A549 (cell line): ENCODE measurements around the gene COMMD4. TPM values are rescaled to one million over a fixed set of nuclear protein-coding genes. Genes with fewer than 3 reads are reported as not detected.
"Not testable (repeated sequence)": the region's sequence is repeated elsewhere in the genome, so short reads cannot be mapped to it uniquely, and the experiment has no call there.

Experiments
- ATAC-seq, 2 experiments: fragments of 200-7000 bp in 1 of 2; fragments of >200 bp in 1 of 2; cut with Nextera tagmentation in 1 of 2; cut with Tn5 transposase in 1 of 2; 3 replicates each; pipeline versions ENCODE4 v1.8.0 to v1.9.1; 2018 to 2020; ENCODE audit warnings: mild to moderate bottlenecking in 1 of 2, moderate library complexity in 1 of 2
- CTCF ChIA-PET: fragments of 300-600 bp; sonication (Branson Sonifier 250); formaldehyde crosslinking; extraction: SDS; loops from one replicate; lab custom pipeline; 2021; ENCODE audit warnings: antibody characterized with exemption, inconsistent platforms; lab: Yijun Ruan, JAX
- POLR2A ChIA-PET: fragments of 350-600 bp; formaldehyde crosslinking; extraction: SDS; loops from one replicate; lab custom pipeline; 2021; ENCODE audit warnings: antibody characterized with exemption, inconsistent platforms; lab: Yijun Ruan, JAX
- DNase-seq, 2 experiments: peaks; one replicate each; pipeline versions ENCODE4 v3.0.0 to v3.0.0-alpha.2; 2011 to 2016; ENCODE audit warnings: low read depth in 1 of 2, low spot score in 1 of 2
- FAIRE-seq: peaks from 2 replicates; lab custom pipeline; 2011; peaks lifted over from hg19 to GRCh38; lab: Jason Lieb, UNC
- H3K27ac ChIP-seq, 2 experiments: fragments of >200 bp; sonication (Bioruptor Twin); formaldehyde crosslinking; 3 replicates each; pipeline ENCODE4 v1.5.1; 2016 to 2017
- H3K4me1 ChIP-seq: fragments of >200 bp; sonication (Bioruptor Twin); formaldehyde crosslinking; 3 replicates; pipeline ENCODE4 v1.6.1; 2016
- H3K4me2 ChIP-seq: fragments of >200 bp; sonication (Bioruptor Twin); formaldehyde crosslinking; 3 replicates; pipeline ENCODE4 v1.6.1; 2016
- H3K4me3 ChIP-seq: fragments of >200 bp; sonication (Bioruptor Twin); formaldehyde crosslinking; 3 replicates; pipeline ENCODE4 v1.5.1; 2016
- H3K9me3 ChIP-seq: fragments of >200 bp; sonication (Bioruptor Twin); formaldehyde crosslinking; 3 replicates; pipeline ENCODE4 v1.6.1; 2016
- CBX2 ChIP-seq: fragments of 200-600 bp; sonication (generic); IDR thresholded peaks from 2 replicates; pipeline ENCODE4 v1.6.1; 2016; ENCODE audit warnings: low read depth, mild to moderate bottlenecking, borderline replicate concordance
- EHF ChIP-seq: fragments of 250-450 bp; sonication (Bioruptor Pico); IDR thresholded peaks from 2 replicates; pipeline ENCODE4 v1.5.0; 2020; ENCODE audit warnings: mild to moderate bottlenecking
- EHMT2 ChIP-seq: fragments of 200-600 bp; sonication (generic); IDR thresholded peaks from 2 replicates; pipeline ENCODE4 v1.6.1; 2016; ENCODE audit warnings: antibody characterized with exemption, low read depth, mild to moderate bottlenecking, moderate library complexity
- FOSL2 ChIP-seq, 2 experiments: fragments of 450-650 bp in 1 of 2; fragments of >200 bp in 1 of 2; sonication (Bioruptor Twin) in 1 of 2; formaldehyde crosslinking; IDR thresholded peaks; 2 replicates each; pipeline versions ENCODE4 v1.5.0 to v1.6.1; 2016 to 2020; ENCODE audit warnings: mild to moderate bottlenecking in 1 of 2, moderate library complexity in 1 of 2
- FOXS1 ChIP-seq: fragments of 250-450 bp; sonication (Bioruptor Pico); IDR thresholded peaks from 2 replicates; pipeline ENCODE4 v1.5.0; 2020; ENCODE audit warnings: mild to moderate bottlenecking, moderate library complexity
- HOXB5 ChIP-seq: fragments of 250-450 bp; sonication (Bioruptor Pico); IDR thresholded peaks from 2 replicates; pipeline ENCODE4 v1.5.0; 2020; ENCODE audit warnings: mild to moderate bottlenecking, moderate library complexity
- PHF8 ChIP-seq: fragments of 200-600 bp; sonication (generic); IDR thresholded peaks from 2 replicates; pipeline ENCODE4 v1.6.1; 2016; ENCODE audit warnings: low read depth, mild to moderate bottlenecking, antibody characterized with exemption, moderate library complexity, borderline replicate concordance
- TP53 ChIP-seq: fragments of 250-450 bp; sonication (Bioruptor Pico); IDR thresholded peaks from 2 replicates; pipeline ENCODE4 v1.5.0; 2021; ENCODE audit warnings: mild to moderate bottlenecking, moderate library complexity
- ZFP36 ChIP-seq: fragments of 450-650 bp; IDR thresholded peaks from 2 replicates; pipeline ENCODE4 v1.6.1; 2014; ENCODE audit warnings: borderline replicate concordance; ENCODE audit not compliant: partially characterized antibody
- WGBS: methylation state at CpG from one replicate; pipeline ENCODE4 v1.1.6; 2017; ENCODE audit errors: missing lambda C conversion rate; 5-methylcytosine and 5-hydroxymethylcytosine counted together
- polyA plus RNA-seq, 4 experiments: library from polyadenylated mRNA; depleted of rRNA in 3 of 4; stranded (reverse); fragments of >200 nt; fragmentation: RNase III in 1 of 4; extraction: RNeasy Plus Mini Kit Qiagen cat#74134 plus additional on column Dnase treatment in 1 of 4; gene quantifications; 2 replicates in 3 of 4; 3 replicates in 1 of 4; pipeline ENCODE4 v1.2.3, GENCODE V29; 2011 to 2017
- TF ChIP-seq, protein P1 (sequence below): fragments of >200 bp; sonication (Bioruptor Twin); formaldehyde crosslinking; IDR thresholded peaks from 3 replicates; pipeline ENCODE4 v1.6.1; 2016
- TF ChIP-seq, protein P2 (sequence below): fragments of 250-450 bp; sonication (Bioruptor Pico); IDR thresholded peaks from 2 replicates; pipeline ENCODE4 v1.5.0; 2020; ENCODE audit warnings: low read depth, mild to moderate bottlenecking, moderate library complexity

COMMD4 gene
- polyA plus RNA-seq, 2 of the 4 experiments (the other 2 are of a cell fraction) = 88.0 to 220 TPM

DNA sequence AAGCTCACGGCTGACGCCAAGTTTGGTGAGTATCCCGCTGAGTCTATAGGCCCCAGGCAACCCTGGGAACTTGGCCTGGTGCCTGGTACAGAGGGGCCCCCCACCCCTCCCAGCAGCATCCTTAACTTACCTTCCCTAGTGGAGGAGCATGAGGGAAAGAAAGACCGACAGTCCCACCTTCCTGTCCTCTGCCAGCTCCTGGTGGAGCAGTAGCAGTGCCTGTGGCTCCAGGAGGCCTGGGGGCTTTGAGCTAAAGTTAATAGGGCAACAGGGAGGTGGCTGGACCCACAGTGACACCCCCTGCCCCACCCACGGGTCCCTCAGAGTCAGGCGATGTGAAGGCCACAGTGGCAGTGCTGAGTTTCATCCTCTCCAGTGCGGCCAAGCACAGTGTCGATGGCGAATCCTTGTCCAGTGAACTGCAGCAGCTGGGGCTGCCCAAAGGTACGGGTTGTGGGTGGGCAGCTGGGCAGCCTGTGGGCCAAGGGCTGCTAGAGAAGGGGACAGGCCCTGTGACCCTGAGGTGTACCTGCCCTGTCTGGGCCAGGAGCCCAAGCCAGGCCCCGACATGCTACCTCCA, 2.9 kb downstream of the COMMD4 start:
- Histone ChIP-seq H3K27ac (no peak overlapping the region), H3K4me2 (no peak overlapping the region), H3K4me1 (peaks cover 11% of the 10 kb centered on the region; the same call in 2 of the 3 replicates), H3K9me3 (no peaks in the 10 kb centered on the region), H3K4me3 (no peak overlapping the region)
- ChIA-PET CTCF (interaction anchor here (0.8 to 1.3 kb wide), 2 partner anchors 31 to 301 kb away, joined by 3 read pairs; partner anchors contain the start of gene IMP3), POLR2A (no interaction called here)
- no peak for ATAC-seq
- 89% methylated on average over 11 of the region's 11 CpGs for WGBS
- no peak for FAIRE-seq
- DNase-seq = no peak
- TF ChIP-seq FOXS1 = no peak

GRCh38 chr15:75339531-75340240, 3.8 kb downstream of the COMMD4 start:
- no peak overlapping the region for H3K27ac ChIP-seq
- ATAC-seq (no peak), FAIRE-seq (no peak), DNase-seq (no peak)
- no peak overlapping the region for H3K4me3 ChIP-seq
- peaks cover 11% of the 10 kb centered on the region; the same call in 2 of the 3 replicates for H3K4me1 ChIP-seq
- no peak overlapping the region for H3K4me2 ChIP-seq
- ChIA-PET POLR2A (interaction anchor here (1.1 kb wide), 1 partner anchor 8 kb away, joined by 3 read pairs; no protein-coding TSS in a partner anchor), CTCF (interaction anchor here (0.7 to 1.6 kb wide), 5 partner anchors 9 to 301 kb away, joined by 3 to 10 read pairs (median 3); partner anchors contain the start of gene IMP3)
- TF ChIP-seq EHMT2 (no peak), FOSL2 (IDR thresholded peaks at IDR 0.05) (no peak), FOSL2 (CRISPR knock-in tag; IDR thresholded peaks at IDR 0.05) (no peak), CBX2 (no peak)
- H3K9me3 ChIP-seq = no peaks in the 10 kb centered on the region
- WGBS = 95% methylated on average over 12 of the region's 13 CpGs

DNA sequence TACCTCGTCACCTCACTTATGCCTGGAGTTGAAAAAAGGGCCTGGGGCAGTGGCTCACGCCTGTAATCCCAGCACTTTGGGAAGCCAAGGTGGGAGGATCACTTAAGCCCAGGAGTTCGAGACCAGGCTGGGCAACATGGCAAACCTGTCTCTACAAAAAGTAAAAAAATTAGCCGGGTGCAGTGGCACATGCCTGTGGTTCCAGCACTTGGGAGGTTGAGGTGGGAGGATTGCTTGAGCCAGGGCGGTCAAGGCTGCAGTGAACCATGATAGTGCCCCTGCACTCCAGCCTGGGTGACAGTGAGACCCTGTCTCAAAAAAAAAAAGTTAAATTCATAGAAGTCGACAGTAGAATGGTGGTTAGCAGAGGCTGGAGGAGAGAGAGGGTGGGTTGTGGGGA, 6.4 kb downstream of the COMMD4 start:
- Histone ChIP-seq H3K9me3 (no peaks in the 10 kb centered on the region), H3K27ac (no peak overlapping the region), H3K4me3 (no peak overlapping the region), H3K4me2 (no peak overlapping the region), H3K4me1 (no peaks in the 10 kb centered on the region)
- DNase-seq (no peak), ATAC-seq (no peak), FAIRE-seq (no peak)
- ChIA-PET CTCF (no interaction called here), POLR2A (no interaction called here)
- WGBS = 78% methylated on average over 6 of the region's 6 CpGs
- TF ChIP-seq HOXB5 (no peak), PHF8 (no peak), ZFP36 (no peak), FOSL2 (IDR thresholded peaks at IDR 0.05) (no peak), FOSL2 (CRISPR knock-in tag; IDR thresholded peaks at IDR 0.05) (no peak), EHF (no peak), TP53 (CRISPR knock-in tag) (no peak), EHMT2 (no peak)
- TF ChIP-seq, protein P1, sequence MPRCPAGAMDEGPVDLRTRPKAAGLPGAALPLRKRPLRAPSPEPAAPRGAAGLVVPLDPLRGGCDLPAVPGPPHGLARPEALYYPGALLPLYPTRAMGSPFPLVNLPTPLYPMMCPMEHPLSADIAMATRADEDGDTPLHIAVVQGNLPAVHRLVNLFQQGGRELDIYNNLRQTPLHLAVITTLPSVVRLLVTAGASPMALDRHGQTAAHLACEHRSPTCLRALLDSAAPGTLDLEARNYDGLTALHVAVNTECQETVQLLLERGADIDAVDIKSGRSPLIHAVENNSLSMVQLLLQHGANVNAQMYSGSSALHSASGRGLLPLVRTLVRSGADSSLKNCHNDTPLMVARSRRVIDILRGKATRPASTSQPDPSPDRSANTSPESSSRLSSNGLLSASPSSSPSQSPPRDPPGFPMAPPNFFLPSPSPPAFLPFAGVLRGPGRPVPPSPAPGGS = no peak
- TF ChIP-seq, protein P2, sequence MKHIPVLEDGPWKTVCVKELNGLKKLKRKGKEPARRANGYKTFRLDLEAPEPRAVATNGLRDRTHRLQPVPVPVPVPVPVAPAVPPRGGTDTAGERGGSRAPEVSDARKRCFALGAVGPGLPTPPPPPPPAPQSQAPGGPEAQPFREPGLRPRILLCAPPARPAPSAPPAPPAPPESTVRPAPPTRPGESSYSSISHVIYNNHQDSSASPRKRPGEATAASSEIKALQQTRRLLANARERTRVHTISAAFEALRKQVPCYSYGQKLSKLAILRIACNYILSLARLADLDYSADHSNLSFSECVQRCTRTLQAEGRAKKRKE (CRISPR knock-in tag) = no peak

GRCh38 chr15:75343953-75344352, 8.1 kb downstream of the COMMD4 start:
- 58% methylated on average over 8 of the region's 8 CpGs for WGBS
- CTCF ChIA-PET = interaction anchor here (1.2 to 1.7 kb wide), 2 partner anchors 11 to 24 kb away, joined by 4 to 7 read pairs; partner anchors contain the start of gene MAN2C1

More at GRCh38 chr15:75343953-75344352, 8.1 kb downstream of the COMMD4 start:
- H3K4me2 ChIP-seq, ATAC-seq, FAIRE-seq, DNase-seq, H3K4me1 ChIP-seq, H3K4me3 ChIP-seq, H3K9me3 ChIP-seq, H3K27ac ChIP-seq: not testable (repeated sequence)
- POLR2A ChIA-PET = interaction anchor here (1.2 kb wide), 1 partner anchor 25 kb away, joined by 3 read pairs; the partner anchor contains the start of gene MAN2C1
